Muscle layer of colon (tissue), 2 donors: ENCODE results near the gene ATF2.
"Not testable (repeated sequence)": the region's sequence is repeated elsewhere in the genome, so short reads cannot be mapped to it uniquely, and the experiment has no call there.

ENCODE experiments used
- H3K27ac ChIP-seq: one replicate; pipeline ENCODE4 v1.7.0; 2013; ENCODE audit warnings: low read depth, mild to moderate bottlenecking, low read length, moderate library complexity
- H3K27me3 ChIP-seq, 2 donors: one replicate each; pipeline ENCODE4 v1.7.0; 2013; ENCODE audit warnings: low read length in 2 of 2, mild to moderate bottlenecking in 2 of 2; ENCODE audit not compliant: insufficient read depth in 2 of 2, control insufficient read depth in 1 of 2
- H3K36me3 ChIP-seq: one replicate; pipeline ENCODE4 v1.7.0; 2013; ENCODE audit warnings: mild to moderate bottlenecking, low read length; ENCODE audit not compliant: insufficient read depth
- H3K4me1 ChIP-seq: one replicate; pipeline ENCODE4 v1.7.0; 2013; ENCODE audit warnings: mild to moderate bottlenecking, low read length; ENCODE audit not compliant: insufficient read depth
- H3K4me3 ChIP-seq, 2 donors: one replicate each; pipeline ENCODE4 v1.7.0; 2013; ENCODE audit warnings: low read length in 2 of 2, low read depth in 1 of 2, mild to moderate bottlenecking in 1 of 2, moderate library complexity in 1 of 2
- H3K9ac ChIP-seq: one replicate; pipeline ENCODE4 v1.7.0; 2013; ENCODE audit warnings: low read length
- H3K9me3 ChIP-seq: one replicate; pipeline ENCODE4 v1.7.0; 2013; ENCODE audit warnings: mild to moderate bottlenecking, low read length
- donor health status: abdominal sarcoma.
- donor health status: Adenocarcinoma of cecum.

The ATF2 gene

DNA sequence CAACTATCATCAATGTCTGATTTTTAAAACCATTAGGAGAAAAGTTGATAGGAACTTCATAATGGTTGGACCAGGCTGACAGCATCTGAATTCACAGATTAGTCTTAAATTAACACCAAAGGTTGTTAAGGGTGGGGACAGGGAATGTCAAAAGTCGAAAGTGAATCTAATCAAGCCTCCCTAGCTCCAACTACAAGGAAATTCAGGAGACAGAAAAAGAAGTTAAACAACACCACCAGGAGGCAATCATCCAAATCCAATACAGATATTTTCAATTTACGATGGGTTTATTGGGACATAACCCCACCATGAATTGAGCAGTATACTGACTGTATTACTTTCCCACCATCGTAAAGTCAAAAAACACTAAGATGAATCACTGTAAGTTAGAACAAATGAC, 32.8 kb downstream of the ATF2 start:
- Histone ChIP-seq H3K4me3 (no peak overlapping the region), H3K36me3 (peaks cover 3% of the 10 kb centered on the region), H3K27ac (no peak overlapping the region), H3K9ac (no peak overlapping the region), H3K27me3 (no peaks in the 10 kb centered on the region), H3K9me3 (no peaks in the 10 kb centered on the region), H3K4me1 (peaks cover 8% of the 10 kb centered on the region)

DNA sequence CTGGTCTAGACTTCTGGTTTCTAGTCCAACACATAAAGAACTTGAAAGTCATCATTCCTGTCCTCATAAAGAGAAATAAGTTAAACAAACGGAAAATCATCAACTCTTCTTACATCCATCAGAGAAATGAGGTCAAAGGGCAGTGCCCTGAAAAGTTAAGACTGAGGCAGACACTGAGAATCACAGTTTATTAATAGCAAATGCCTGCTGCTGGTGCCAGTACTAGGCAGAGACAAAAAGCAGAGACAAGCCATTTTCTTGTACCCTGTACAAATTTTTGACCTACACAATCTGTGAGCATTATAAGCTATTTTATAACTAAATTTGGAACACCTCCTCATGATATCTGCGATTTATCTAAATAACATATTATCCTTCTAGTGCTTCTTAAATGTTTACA, 36.8 kb downstream of the ATF2 start:
- Histone ChIP-seq H3K4me1 (peaks cover 8% of the 10 kb centered on the region), H3K36me3 (peaks cover 3% of the 10 kb centered on the region), H3K9ac (no peak overlapping the region), H3K27me3 (no peaks in the 10 kb centered on the region), H3K4me3 (no peak overlapping the region), H3K9me3 (no peaks in the 10 kb centered on the region), H3K27ac (no peak overlapping the region)

GRCh38 chr2:175126661-175127060, 41.3 kb downstream of the ATF2 start:
- peaks cover 8% of the 10 kb centered on the region for H3K4me1 ChIP-seq
- no peaks in the 10 kb centered on the region for H3K9me3 ChIP-seq
- no peak overlapping the region for H3K4me3 ChIP-seq
- no peak overlapping the region for H3K9ac ChIP-seq
- no peaks in the 10 kb centered on the region for H3K36me3 ChIP-seq
- H3K27me3 ChIP-seq, result no peaks in the 10 kb centered on the region
- H3K27ac ChIP-seq, result no peak overlapping the region

GRCh38 chr2:175123254-175123653, 44.7 kb downstream of the ATF2 start:
- Histone ChIP-seq H3K27me3 (no peaks in the 10 kb centered on the region), H3K4me1 (no peaks in the 10 kb centered on the region), H3K9ac (no peak overlapping the region), H3K4me3 (no peak overlapping the region), H3K27ac (no peak overlapping the region), H3K9me3 (no peaks in the 10 kb centered on the region), H3K36me3 (peaks cover under 1% of the 10 kb centered on the region)

- H3K9ac ChIP-seq, result no peak overlapping the region
- no peak overlapping the region for H3K27ac ChIP-seq
- H3K27me3 ChIP-seq, result no peaks in the 10 kb centered on the region
- no peak overlapping the region for H3K4me3 ChIP-seq
- peaks cover 4% of the 10 kb centered on the region for H3K4me1 ChIP-seq
- no peaks in the 10 kb centered on the region for H3K9me3 ChIP-seq
- peaks cover 18% of the 10 kb centered on the region for H3K36me3 ChIP-seq
These were observed 56.8 kb downstream of the ATF2 start for GRCh38 chr2:175111200-175111657.

DNA sequence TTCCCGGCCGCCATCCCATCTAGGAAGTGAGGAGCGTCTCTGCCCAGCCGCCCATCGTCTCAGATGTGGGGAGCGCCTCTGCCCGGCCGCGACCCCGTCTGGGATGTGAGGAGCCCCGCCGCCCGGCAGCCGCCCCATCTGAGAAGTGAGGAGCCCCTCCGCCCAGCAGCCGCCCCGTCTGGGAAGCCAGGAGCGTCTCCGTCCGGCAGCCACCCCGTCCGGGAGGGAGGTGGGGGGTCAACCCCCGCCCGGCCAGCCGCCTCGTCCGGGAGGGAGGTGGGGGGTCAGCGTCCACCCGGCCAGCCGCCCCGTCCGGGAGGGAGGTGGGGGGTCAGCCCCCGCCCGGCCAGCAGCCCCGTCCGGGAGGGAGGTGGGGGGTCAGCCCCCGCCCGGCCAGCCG, 59.9 kb downstream of the ATF2 start:
- H3K9ac ChIP-seq, H3K4me1 ChIP-seq, H3K4me3 ChIP-seq, H3K27ac ChIP-seq, H3K27me3 ChIP-seq, H3K9me3 ChIP-seq: not testable (repeated sequence)
- peaks cover 14% of the 10 kb centered on the region for H3K36me3 ChIP-seq

- Histone ChIP-seq H3K36me3 (peaks cover 8% of the 10 kb centered on the region), H3K27me3 (no peaks in the 10 kb centered on the region), H3K9ac (no peak overlapping the region), H3K4me3 (no peak overlapping the region), H3K27ac (no peak overlapping the region), H3K4me1 (peaks cover 4% of the 10 kb centered on the region), H3K9me3 (no peaks in the 10 kb centered on the region)
These were observed 60.9 kb downstream of the ATF2 start for GRCh38 chr2:175107146-175107545.

GRCh38 chr2:175103191-175103590, 64.8 kb downstream of the ATF2 start:
- H3K4me3 ChIP-seq, result no peak overlapping the region
- H3K36me3 ChIP-seq, result peaks cover 3% of the 10 kb centered on the region
- no peaks in the 10 kb centered on the region for H3K9me3 ChIP-seq

GRCh38 chr2:175101514-175101913, 66.5 kb downstream of the ATF2 start:
- Histone ChIP-seq H3K36me3 (peaks cover 11% of the 10 kb centered on the region), H3K9me3 (no peaks in the 10 kb centered on the region), H3K4me3 (no peak overlapping the region), H3K27ac (no peak overlapping the region), H3K27me3 (no peaks in the 10 kb centered on the region), H3K4me1 (no peaks in the 10 kb centered on the region), H3K9ac (no peak overlapping the region)

More at GRCh38 chr2:175103191-175103590, 64.8 kb downstream of the ATF2 start:
- Histone ChIP-seq H3K4me1 (no peaks in the 10 kb centered on the region), H3K27ac (no peak overlapping the region), H3K9ac (no peak overlapping the region), H3K27me3 (no peaks in the 10 kb centered on the region)

- Histone ChIP-seq H3K9me3 (no peaks in the 10 kb centered on the region), H3K9ac (no peak overlapping the region), H3K27me3 (no peaks in the 10 kb centered on the region), H3K36me3 (peaks cover 7% of the 10 kb centered on the region), H3K27ac (no peak overlapping the region), H3K4me1 (no peaks in the 10 kb centered on the region), H3K4me3 (no peak overlapping the region)
These were observed 70.7 kb downstream of the ATF2 start for GRCh38 chr2:175097297-175097696.

- H3K27ac ChIP-seq, H3K9ac ChIP-seq, H3K4me3 ChIP-seq, H3K4me1 ChIP-seq, H3K27me3 ChIP-seq, H3K9me3 ChIP-seq: not testable (repeated sequence)
- H3K36me3 ChIP-seq, result peaks cover 29% of the 10 kb centered on the region
These were observed 83.9 kb downstream of the ATF2 start for GRCh38 chr2:175084117-175084516.

DNA sequence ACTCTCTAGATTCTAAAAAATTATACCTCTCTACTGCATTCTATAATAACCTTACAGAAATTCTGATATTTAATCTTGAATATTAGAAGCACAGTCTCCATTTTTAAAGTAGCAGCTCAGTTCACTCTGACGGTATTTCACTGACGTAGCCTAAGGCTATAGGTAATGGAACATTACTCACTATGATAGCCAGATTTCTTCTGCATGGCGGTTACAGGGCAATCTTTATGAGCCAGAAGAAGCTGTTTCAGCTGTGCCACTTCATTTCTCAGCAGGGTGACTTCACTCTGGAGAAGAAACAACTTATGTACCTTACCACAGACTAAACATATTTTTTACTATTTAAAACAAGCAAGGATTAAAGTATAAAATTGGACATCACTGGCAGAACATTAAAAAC, 87.5 kb downstream of the ATF2 start:
- Histone ChIP-seq H3K9ac (no peak overlapping the region), H3K36me3 (peaks cover 34% of the 10 kb centered on the region), H3K4me3 (no peak overlapping the region), H3K9me3 (no peaks in the 10 kb centered on the region), H3K27me3 (no peaks in the 10 kb centered on the region), H3K4me1 (no peaks in the 10 kb centered on the region), H3K27ac (no peak overlapping the region)
